HG03175 (cell line): Measurements from ENCODE around the gene NFATC2.

Experiments used
- ATAC-seq: cut with Tn5 transposase; IDR thresholded peaks from one replicate; pipeline ENCODE4 v1.9.1; 2021; ENCODE audit warnings: mild to moderate bottlenecking, moderate library complexity; ENCODE audit not compliant: unreplicated experiment

NFATC2 gene

GRCh38 chr20:51342510-51343236 is 199.8 kb downstream of the NFATC2 start:
- ATAC-seq = no peak

DNA sequence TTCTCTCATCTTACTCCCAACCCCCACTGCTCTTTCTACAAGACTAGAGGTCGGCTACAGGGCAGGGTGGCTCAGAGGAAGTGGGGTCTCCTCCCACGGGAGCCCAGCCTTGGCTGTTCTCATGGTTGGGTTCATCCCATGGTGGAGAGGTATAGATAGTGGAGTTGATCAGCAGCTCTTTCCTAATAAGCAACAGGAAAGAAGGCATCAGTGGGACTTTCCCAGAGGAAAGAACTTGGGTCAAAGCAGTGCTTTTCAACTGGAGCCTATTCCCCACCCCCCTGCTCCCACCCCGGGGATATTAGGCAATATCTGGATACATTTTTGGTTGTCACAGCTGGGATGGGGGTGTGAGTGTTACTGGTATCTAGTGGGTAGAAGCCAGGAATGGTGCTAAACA is 200.9 kb downstream of the NFATC2 start:
- no peak for ATAC-seq

DNA sequence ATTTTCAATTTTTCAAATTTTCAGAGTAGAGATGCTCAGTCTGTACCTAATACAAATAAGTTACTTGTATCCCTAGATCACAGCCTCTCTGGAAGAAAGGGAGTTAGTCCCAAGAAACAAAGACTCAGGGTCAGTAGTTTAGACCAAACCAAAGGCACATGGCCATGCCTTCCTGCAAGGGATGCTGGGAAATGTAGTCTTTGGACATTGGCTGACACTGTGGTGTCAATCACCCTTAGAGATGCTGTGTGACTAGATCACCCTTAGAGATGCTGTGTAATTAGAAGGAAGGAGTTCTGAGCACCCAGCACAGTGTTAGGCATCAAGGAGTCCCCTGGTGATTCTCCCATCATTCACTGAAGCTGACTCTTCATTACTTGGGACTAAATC is 202.1 kb downstream of the NFATC2 start:
- no peak for ATAC-seq

DNA sequence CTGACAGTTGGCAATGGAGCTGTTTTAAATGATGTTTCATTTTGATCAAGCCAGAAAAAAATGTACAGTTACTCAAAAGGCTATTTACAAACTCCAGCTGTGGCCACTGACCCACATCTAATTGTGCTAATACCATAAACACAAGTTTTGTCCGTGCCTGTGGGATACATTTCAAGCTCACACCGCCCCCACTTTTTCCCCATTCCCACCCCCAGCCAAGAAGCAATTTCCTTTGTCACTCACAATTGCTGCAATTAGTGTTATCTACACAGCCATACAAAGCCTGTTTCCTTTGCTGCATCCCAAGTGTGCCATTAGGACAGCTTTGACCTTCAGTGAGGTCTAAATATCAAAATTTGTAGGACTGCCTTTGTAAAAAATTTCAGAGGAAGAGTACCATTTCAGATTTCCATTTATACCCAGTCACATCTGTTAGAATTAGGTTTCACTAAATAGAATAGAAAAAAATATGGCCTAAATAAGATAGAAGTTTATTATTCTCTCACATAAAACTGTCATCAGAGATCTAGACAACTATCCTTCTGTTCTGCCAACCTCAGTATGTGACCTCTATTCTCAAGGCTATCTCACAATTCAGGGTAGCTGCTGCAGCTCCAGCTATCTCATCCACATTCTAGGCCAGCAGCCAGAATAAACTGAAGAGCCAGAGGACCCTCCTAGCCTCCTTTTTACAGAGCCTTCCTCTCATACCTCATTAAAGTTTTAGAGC is 202.6 kb downstream of the NFATC2 start:
- ATAC-seq = no peak

GRCh38 chr20:51338692-51339440 is 203.7 kb downstream of the NFATC2 start:
- no peak for ATAC-seq

GRCh38 chr20:51337126-51337805 is 205.3 kb downstream of the NFATC2 start:
- ATAC-seq = no peak
